Panc1 (cell line): Measurements from ENCODE around the gene ANKRD65. TPM values are rescaled to one million over a fixed set of nuclear protein-coding genes. Genes with fewer than 3 reads are reported as not detected.
A peak's percentile ranks its signal among the peaks of the same experiment; 100 is the strongest.

ENCODE experiments used
- ATAC-seq: fragments of 200-7000 bp; cut with Tn5 transposase; 2 replicates; pipeline ENCODE4 v1.9.1; 2020; ENCODE audit warnings: mild to moderate bottlenecking, moderate library complexity
- BruUV-seq: library from RNA; stranded (reverse); fragments of 400-500 nt; replicated peaks from 2 replicates; lab custom pipeline; 2021; lab: Mats Ljungman, UMichigan
- CTCF ChIA-PET: fragments of 300-600 bp; sonication (Branson Sonifier 250); formaldehyde crosslinking; loops from one replicate; lab custom pipeline; 2022; ENCODE audit warnings: antibody characterized with exemption; lab: Charles Lee
- POLR2A ChIA-PET: fragments of 300-600 bp; sonication (Branson Sonifier 250); formaldehyde crosslinking; loops from one replicate; lab custom pipeline; 2022; ENCODE audit warnings: antibody characterized with exemption; lab: Charles Lee
- DNase-seq: peaks from one replicate; pipeline ENCODE4 v3.0.0-alpha.2; 2010; ENCODE audit warnings: low read depth, low spot score
- H3K27ac ChIP-seq: 2 replicates; pipeline ENCODE4 v1.5.1; 2011; ENCODE audit warnings: mild to moderate bottlenecking, low read length, inconsistent platforms
- H3K27me3 ChIP-seq: fragments of 200-500 bp; sonication (Bioruptor generic); 2 replicates; pipeline ENCODE4 v1.6.0; 2014; ENCODE audit warnings: low read length, inconsistent platforms; ENCODE audit not compliant: control insufficient read depth, insufficient read depth
- H3K36me3 ChIP-seq: fragments of 200-500 bp; sonication (Bioruptor generic); 2 replicates; pipeline ENCODE4 v1.5.1; 2014; ENCODE audit warnings: inconsistent platforms, mild to moderate bottlenecking, low read length, moderate library complexity; ENCODE audit not compliant: control insufficient read depth, insufficient read depth
- H3K4me1 ChIP-seq: 2 replicates; pipeline ENCODE4 v1.5.1; 2011; ENCODE audit warnings: inconsistent platforms, mild to moderate bottlenecking, low read length, moderate library complexity; ENCODE audit not compliant: control insufficient read depth, insufficient read depth
- H3K4me3 ChIP-seq, 2 experiments: 2 replicates each; pipeline ENCODE4 v1.5.1; 2011 to 2012; ENCODE audit warnings: low read depth in 2 of 2, low read length in 2 of 2, mild to moderate bottlenecking in 2 of 2, inconsistent platforms in 1 of 2, moderate library complexity in 1 of 2
- H3K9me3 ChIP-seq: fragments of 200-500 bp; sonication (Bioruptor generic); 2 replicates; pipeline ENCODE4 v1.5.1; 2014; ENCODE audit warnings: low read depth, mild to moderate bottlenecking, inconsistent platforms, low read length, moderate library complexity; ENCODE audit not compliant: control insufficient read depth, insufficient read depth
- CTCF ChIP-seq: fragments of 450-650 bp; IDR thresholded peaks from 2 replicates; pipeline ENCODE4 v1.5.1; 2017; ENCODE audit warnings: mild to moderate bottlenecking
- POLR2AphosphoS5 ChIP-seq: IDR thresholded peaks from 2 replicates; pipeline ENCODE4 v1.6.1; 2012; ENCODE audit warnings: mild to moderate bottlenecking, low read depth, low read length, moderate library complexity
- REST ChIP-seq, 2 experiments: IDR thresholded peaks; 2 replicates each; pipeline ENCODE4 v1.6.1; 2011 to 2012; ENCODE audit warnings: low read depth in 2 of 2, control low read depth in 1 of 2, low read length in 1 of 2, mild to moderate bottlenecking in 1 of 2, moderate library complexity in 1 of 2; ENCODE audit not compliant: insufficient read depth in 1 of 2
- SIN3A ChIP-seq: IDR thresholded peaks from 2 replicates; pipeline ENCODE4 v1.6.1; 2012; ENCODE audit warnings: low read depth, mild to moderate bottlenecking, low read length, moderate library complexity, borderline replicate concordance; ENCODE audit not compliant: insufficient read depth
- TCF7L2 ChIP-seq: IDR thresholded peaks from 2 replicates; pipeline ENCODE4 v1.6.1; 2011; ENCODE audit warnings: mild to moderate bottlenecking, low read depth, low read length, inconsistent platforms
- in situ Hi-C: cut with HindIII; loops from 2 replicates; pipeline ENCODE4 v1.10.0; 2016; ENCODE audit warnings: low sequenced_read_pairs, low pct_unique_long_range_greater_than_20kb
- intact Hi-C: fragments of 100-400 bp; cut with micrococcal nuclease; formaldehyde crosslinking; loops from one replicate; pipeline ENCODE4 v1.10.0; 2022; ENCODE audit not compliant: unreplicated experiment
- total RNA-seq: library from RNA; stranded (reverse); gene quantifications from one replicate; pipeline ENCODE4 v1.2.1, GENCODE V29; 2021; ENCODE audit not compliant: unreplicated experiment

Gene ANKRD65
- total RNA-seq, 1 experiment from 2014 or later, result 1.9 TPM

DNA sequence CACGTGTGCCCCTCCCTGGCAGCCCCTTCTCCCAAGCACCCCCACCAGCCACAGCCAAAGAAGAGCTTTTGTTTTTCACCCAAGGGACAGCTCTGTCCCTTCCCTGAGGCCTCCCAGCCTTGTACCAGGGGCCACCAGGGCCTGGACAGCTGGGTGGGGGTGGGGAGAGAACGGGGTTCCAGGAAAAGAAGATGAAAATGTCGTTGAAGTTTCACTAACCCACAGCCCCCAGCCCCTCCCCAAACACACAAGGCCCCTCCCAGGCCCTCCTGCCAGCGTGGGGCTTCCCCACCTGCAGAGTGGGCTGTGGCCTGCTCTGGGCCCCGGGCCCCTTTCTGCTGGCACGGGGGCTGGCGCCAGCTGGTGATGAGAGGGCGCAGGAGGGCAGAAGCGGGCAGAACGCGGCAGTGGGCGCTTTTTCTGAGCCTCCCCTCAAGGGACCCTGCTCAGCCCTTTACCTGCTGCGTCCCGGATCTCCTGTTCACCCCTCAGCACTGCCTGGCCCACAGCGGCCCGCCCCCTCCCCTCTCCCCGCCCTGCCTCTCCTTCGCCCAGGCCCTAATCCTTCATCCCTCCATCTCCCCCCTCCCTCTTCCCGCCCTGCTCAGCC is 5.5 kb upstream of the ANKRD65 start:
- TF ChIP-seq TCF7L2 (no peak), POLR2AphosphoS5 (0 out of 2 replicates have a peak, but pooled peaks have one; percentile 52)
- peak overlapping the region; percentile 41 to 49 for H3K4me3 ChIP-seq
- peak overlapping the region; percentile 91 for H3K27ac ChIP-seq
- in situ Hi-C loops, result no loop called here
- CTCF ChIA-PET, result interaction anchor here (0.6 kb wide), 1 partner anchor 11 kb away, joined by 3 read pairs; no protein-coding TSS in a partner anchor
- H3K36me3 ChIP-seq, result no peaks in the 10 kb centered on the region
- ATAC-seq (peak; percentile 19), DNase-seq (no peak)
- POLR2A ChIA-PET, result interaction anchor here (0.5 to 0.6 kb wide), 2 partner anchors 11 to 71 kb away, joined by 3 to 4 read pairs; no protein-coding TSS in a partner anchor
- H3K9me3 ChIP-seq, result no peaks in the 10 kb centered on the region
- H3K4me1 ChIP-seq, result peaks cover 48% of the 10 kb centered on the region
- no TSS peak for BruUV-seq
- no peaks in the 10 kb centered on the region for H3K27me3 ChIP-seq
- intact Hi-C loops, result no loop called here

DNA sequence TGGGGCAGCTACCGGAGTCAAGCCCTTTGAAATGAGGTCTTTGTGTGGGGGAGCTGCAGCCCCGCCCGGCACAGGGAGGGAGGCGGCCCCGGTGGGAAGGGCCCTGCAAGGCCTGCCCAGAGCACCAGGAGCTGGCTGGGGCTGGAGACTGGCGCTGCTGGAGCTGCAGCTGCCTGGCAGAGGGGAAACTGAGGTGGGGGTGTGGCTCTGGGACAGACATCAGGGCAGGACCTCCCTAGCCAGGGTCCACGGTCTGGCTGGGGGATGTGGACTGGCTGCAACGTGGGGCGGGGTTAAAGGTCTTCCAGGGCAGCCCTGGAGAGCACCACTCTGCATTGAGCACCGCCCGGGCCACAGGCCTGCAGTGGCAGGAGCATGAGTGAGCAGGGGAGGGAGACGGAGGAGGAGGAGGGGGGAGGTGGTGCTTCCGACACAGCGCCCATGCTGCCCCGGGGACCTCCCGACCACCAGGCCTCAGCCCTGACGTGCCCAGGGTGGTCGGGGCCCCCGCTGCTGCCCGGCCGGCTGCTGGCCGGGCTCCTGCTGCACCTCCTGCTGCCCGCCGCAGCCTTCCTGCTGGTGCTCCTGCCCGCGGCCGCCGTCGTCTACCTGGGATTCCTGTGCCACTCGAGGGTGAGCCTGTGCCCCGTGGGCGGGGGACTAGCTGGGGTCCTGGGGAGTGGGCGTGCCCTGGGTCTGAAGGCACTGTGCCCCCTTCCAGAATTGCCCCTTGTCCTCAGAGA is 4.8 kb upstream of the ANKRD65 start:
- no peak for TF ChIP-seq POLR2AphosphoS5
- TF ChIP-seq TCF7L2, result no peak
- TF ChIP-seq CTCF, result no peak
- no peak for TF ChIP-seq SIN3A
- no peak for TF ChIP-seq REST (IDR thresholded peaks at IDR 0.05; ENCODE audit: insufficient read depth in 1 of 2, low read depth in 2 of 2, low read length in 1 of 2)
- H3K36me3 ChIP-seq, result no peaks in the 10 kb centered on the region
- CTCF ChIA-PET, result interaction anchor here (0.5 to 0.9 kb wide), 3 partner anchors 12 to 135 kb away, joined by 3 to 4 read pairs (median 3); no protein-coding TSS in a partner anchor
- peak overlapping the region; percentile 41 to 49 for H3K4me3 ChIP-seq
- H3K27me3 ChIP-seq, result no peaks in the 10 kb centered on the region
- H3K4me1 ChIP-seq, result peaks cover 48% of the 10 kb centered on the region
- intact Hi-C loops (no loop called here), in situ Hi-C loops (no loop called here)
- BruUV-seq, result no TSS peak
- DNase-seq, result no peak
- ATAC-seq, result peak; percentile 59
- POLR2A ChIA-PET, result interaction anchor here (0.6 kb wide), 1 partner anchor 11 kb away, joined by 4 read pairs; no protein-coding TSS in a partner anchor
- H3K27ac ChIP-seq, result peak overlapping the region; percentile 91
- H3K9me3 ChIP-seq, result no peaks in the 10 kb centered on the region
